ENCODE data around the gene ZNF646.

GRCh38 chr16:31094088-31094423 lies 19.8 kb downstream of the ZNF646 start:
- TF ChIP-seq, protein P1, sequence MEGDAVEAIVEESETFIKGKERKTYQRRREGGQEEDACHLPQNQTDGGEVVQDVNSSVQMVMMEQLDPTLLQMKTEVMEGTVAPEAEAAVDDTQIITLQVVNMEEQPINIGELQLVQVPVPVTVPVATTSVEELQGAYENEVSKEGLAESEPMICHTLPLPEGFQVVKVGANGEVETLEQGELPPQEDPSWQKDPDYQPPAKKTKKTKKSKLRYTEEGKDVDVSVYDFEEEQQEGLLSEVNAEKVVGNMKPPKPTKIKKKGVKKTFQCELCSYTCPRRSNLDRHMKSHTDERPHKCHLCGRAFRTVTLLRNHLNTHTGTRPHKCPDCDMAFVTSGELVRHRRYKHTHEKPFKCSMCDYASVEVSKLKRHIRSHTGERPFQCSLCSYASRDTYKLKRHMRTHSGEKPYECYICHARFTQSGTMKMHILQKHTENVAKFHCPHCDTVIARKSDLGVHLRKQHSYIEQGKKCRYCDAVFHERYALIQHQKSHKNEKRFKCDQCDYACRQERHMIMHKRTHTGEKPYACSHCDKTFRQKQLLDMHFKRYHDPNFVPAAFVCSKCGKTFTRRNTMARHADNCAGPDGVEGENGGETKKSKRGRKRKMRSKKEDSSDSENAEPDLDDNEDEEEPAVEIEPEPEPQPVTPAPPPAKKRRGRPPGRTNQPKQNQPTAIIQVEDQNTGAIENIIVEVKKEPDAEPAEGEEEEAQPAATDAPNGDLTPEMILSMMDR (IDR thresholded peaks at IDR 0.05) = no peak
- TF ChIP-seq EP300 (IDR thresholded peaks at IDR 0.05) (no peak), POLR2A (IDR thresholded peaks at IDR 0.05) (no peak), POLR2AphosphoS5 (IDR thresholded peaks at IDR 0.05) (no peak)

Data from upper lobe of left lung (tissue), 4 donors.